ENCODE data around the gene BAG1.

Gene BAG1

DNA sequence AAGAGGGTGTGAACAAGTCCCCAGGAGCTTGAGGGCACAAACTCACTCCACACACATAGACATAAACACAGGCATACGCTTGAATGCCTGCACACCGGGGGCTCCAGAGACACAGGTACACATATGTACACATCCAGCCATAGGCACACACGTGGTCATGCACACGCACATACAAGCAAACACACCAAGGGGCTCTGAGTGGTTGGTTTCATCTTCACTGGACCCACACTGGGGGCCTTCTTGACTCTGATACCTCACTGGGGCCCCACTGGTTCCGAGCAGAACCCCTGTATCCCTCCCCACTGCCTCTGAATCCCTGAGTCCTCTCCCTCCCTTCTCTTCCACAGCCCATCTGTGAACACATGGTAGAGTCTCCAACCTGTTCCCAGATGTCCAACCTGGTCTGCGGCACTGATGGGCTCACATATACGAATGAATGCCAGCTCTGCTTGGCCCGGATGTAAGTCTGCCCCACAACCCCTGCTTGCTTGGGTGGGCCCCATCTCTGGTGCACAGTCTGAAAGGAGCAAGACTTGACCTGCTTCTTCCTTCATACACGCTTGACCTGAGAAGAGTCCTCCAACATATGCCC is 18.1 kb downstream of the BAG1 start:
- TF ChIP-seq, protein P1, sequence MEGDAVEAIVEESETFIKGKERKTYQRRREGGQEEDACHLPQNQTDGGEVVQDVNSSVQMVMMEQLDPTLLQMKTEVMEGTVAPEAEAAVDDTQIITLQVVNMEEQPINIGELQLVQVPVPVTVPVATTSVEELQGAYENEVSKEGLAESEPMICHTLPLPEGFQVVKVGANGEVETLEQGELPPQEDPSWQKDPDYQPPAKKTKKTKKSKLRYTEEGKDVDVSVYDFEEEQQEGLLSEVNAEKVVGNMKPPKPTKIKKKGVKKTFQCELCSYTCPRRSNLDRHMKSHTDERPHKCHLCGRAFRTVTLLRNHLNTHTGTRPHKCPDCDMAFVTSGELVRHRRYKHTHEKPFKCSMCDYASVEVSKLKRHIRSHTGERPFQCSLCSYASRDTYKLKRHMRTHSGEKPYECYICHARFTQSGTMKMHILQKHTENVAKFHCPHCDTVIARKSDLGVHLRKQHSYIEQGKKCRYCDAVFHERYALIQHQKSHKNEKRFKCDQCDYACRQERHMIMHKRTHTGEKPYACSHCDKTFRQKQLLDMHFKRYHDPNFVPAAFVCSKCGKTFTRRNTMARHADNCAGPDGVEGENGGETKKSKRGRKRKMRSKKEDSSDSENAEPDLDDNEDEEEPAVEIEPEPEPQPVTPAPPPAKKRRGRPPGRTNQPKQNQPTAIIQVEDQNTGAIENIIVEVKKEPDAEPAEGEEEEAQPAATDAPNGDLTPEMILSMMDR (IDR thresholded peaks at IDR 0.05; ENCODE audit: control insufficient read depth, extremely low read depth, insufficient read depth), result no peak
- no peak overlapping the region for H3K4me3 ChIP-seq (ENCODE audit: low read depth, low read length)
- DNase-seq (ENCODE audit: low read depth), result no peak

DNA sequence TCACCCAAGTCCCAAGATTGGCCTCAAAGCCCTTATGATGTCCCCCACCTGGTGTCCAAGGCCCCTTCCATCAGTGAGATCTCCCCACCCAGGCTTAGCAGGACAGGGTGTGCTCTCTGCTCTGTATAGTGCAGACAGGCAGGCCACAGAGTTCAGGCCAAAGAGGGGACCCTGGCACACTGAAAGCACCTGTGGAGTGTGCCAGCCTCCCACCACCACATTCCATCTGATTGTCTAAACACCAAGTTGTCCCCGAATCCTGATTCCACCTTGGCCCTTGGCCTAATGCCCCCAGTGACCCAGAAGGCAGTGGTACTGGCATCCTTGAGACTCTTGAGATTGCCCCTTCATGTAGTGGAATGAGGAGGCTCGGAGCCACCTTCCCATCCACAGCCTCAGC is 19.2 kb downstream of the BAG1 start:
- no peak overlapping the region for H3K4me3 ChIP-seq (ENCODE audit: low read depth, low read length)
- DNase-seq (ENCODE audit: low read depth), result no peak
- TF ChIP-seq, protein P1 (IDR thresholded peaks at IDR 0.05; ENCODE audit: control insufficient read depth, extremely low read depth, insufficient read depth), result no peak

DNA sequence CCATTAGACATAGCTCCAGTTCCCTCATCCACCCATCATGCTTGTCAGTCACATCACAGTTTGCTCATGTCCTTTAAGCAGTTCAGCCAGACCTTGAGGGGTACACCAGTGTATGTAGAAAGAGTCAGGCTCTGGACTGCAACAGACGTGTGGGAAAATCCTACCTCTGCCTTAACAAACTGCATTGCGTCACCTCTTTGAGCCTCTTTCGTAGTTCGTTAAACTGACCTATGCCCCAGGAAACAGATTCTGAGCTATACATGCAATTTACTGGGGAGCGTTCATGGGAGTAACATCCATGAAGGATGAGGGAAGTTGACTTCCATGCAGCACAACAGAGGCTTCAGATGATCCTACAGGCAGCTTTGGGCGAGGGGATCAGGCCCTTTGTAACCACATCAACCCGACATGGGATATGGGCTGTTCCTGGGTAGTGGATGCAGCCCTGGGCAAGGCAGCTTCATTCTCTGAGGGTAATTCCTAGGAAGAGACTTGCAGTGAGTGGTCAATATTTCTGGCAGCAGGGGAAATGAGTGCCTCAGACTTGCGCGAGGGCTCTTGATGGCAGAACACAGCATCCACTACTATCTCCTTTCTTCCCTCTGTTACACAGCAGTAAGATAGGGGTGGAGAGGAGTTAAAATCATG is 20.2 kb downstream of the BAG1 start:
- no peak overlapping the region for H3K4me3 ChIP-seq (ENCODE audit: low read depth, low read length)
- TF ChIP-seq, protein P1 (IDR thresholded peaks at IDR 0.05; ENCODE audit: control insufficient read depth, extremely low read depth, insufficient read depth), result no peak
- no peak for DNase-seq (ENCODE audit: low read depth)

DNA sequence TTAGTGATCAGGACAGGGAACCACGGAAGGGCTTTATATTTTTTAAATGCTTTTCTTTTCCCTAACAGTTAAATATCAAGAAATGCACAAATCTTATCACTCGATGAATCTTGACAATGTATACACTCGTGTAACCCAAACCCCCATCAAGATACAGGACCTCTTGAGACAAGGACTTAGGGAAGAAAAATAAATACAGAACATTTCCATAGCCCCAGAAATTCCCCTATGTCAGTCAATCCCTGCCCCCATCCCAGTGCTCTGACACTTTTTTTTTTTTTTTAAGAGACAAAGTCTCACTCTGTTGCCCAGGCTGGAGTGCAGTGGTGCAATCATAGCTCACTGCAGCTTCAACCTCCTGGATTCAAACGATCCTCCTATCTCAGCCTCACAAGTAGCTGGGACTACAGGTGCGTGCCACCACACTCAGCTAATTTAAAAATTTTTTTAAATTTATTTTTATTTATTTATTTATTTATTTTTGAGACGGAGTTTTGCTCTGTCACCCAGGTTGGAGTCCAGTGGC is 21.8 kb downstream of the BAG1 start:
- TF ChIP-seq, protein P1 (IDR thresholded peaks at IDR 0.05; ENCODE audit: control insufficient read depth, extremely low read depth, insufficient read depth), result no peak

DNA sequence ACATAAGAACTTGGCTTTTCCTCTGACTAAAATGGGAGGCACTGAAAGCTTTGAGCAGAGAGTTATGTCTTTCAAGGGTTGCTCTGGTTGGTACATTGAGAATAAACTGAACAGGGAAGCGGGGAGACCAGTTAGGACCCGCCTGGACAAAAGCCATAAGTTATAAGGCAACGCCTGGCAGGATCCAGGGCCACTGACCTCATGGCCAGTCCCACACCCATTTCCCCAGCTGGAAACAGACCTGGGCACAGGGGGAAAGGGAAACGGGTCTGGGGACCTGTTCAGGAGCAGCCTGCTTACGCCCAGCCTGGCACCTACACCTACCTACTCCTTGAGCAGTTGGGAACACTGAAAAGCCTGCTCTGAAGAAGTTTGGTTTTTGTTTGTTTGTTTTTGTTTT is 23.2 kb downstream of the BAG1 start:
- no peak for DNase-seq (ENCODE audit: low read depth)
- TF ChIP-seq, protein P1 (IDR thresholded peaks at IDR 0.05; ENCODE audit: control insufficient read depth, extremely low read depth, insufficient read depth), result no peak
- H3K4me3 ChIP-seq (ENCODE audit: low read depth, low read length), result no peak overlapping the region

More for the DNA sequence above, 21.8 kb downstream of the BAG1 start:
- H3K4me3 ChIP-seq (ENCODE audit: low read depth, low read length), result no peak overlapping the region
- DNase-seq (ENCODE audit: low read depth), result no peak

DNA sequence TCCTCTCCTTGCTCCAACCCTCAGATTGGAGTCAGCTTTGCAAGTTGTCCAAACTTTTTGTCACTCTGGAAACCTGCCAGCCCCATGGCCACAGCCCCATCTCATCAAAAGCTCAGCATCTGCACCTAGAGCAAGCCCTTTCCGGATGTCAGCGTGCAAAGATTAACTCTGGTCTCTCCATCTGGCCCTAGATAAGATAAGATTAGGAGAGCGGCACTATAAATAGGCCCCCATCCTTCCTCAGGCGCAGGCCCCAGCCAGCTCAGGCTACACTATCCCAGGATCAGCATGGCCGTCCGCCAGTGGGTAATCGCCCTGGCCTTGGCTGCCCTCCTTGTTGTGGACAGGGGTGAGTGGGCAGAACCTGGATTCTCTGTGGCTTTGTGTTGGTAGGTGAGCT is 24.6 kb downstream of the BAG1 start, which contains the start of gene SPINK4:
Gene SPINK4, plus strand, starts transcription at position 247 of the 400 bp plus-strand sequence. Its CDS starts 42 bp downstream, at position 289.
- H3K4me3 ChIP-seq (ENCODE audit: low read depth, low read length), result no peak within 1 kb of the TSS
- TF ChIP-seq, protein P1 (IDR thresholded peaks at IDR 0.05; ENCODE audit: control insufficient read depth, extremely low read depth, insufficient read depth), result no peak
- DNase-seq (ENCODE audit: low read depth), result no peak
